Activated CD8-positive, alpha-beta T cell treated with anti-CD3 and anti-CD28 coated beads, Interleukin-2, amount 10 ng/mL, durations not matched to agents 7 days and 5 days (primary cell): ENCODE results near the gene ZNF273. TPM values are rescaled to one million over a fixed set of nuclear protein-coding genes. Genes with fewer than 3 reads are reported as not detected.

Experiments
- ATAC-seq: fragments of 150-1000 bp; cut with Tn5 transposase; one replicate; pipeline ENCODE4 v1.10.0; 2021; ENCODE audit warnings: moderate library complexity
- CTCF ChIA-PET: fragments of 350-600 bp; sonication (Branson Sonifier 250); formaldehyde crosslinking; loops from one replicate; lab custom pipeline; 2021; ENCODE audit warnings: antibody characterized with exemption; lab: Charles Lee
- POLR2A ChIA-PET: fragments of 350-600 bp; sonication (Branson Sonifier 250); formaldehyde crosslinking; loops from one replicate; lab custom pipeline; 2021; ENCODE audit warnings: antibody characterized with exemption; lab: Charles Lee
- DNase-seq: peaks from one replicate; pipeline ENCODE4 v3.0.0-alpha.2; 2020
- H3K27ac Mint-ChIP-seq: one replicate; pipeline ENCODE4 v1.8.0; 2021; ENCODE audit warnings: mild to moderate bottlenecking, mixed read lengths
- H3K27me3 Mint-ChIP-seq: one replicate; pipeline ENCODE4 v1.8.0; 2021; ENCODE audit warnings: low read depth, mixed read lengths
- H3K36me3 Mint-ChIP-seq: one replicate; pipeline ENCODE4 v1.8.0; 2021; ENCODE audit warnings: low read depth, mixed read lengths
- H3K4me1 Mint-ChIP-seq: one replicate; pipeline ENCODE4 v1.8.0; 2021; ENCODE audit warnings: low read depth, mixed read lengths
- H3K4me3 Mint-ChIP-seq: one replicate; pipeline ENCODE4 v1.8.0; 2021; ENCODE audit warnings: mild to moderate bottlenecking, mixed read lengths
- H3K9me3 Mint-ChIP-seq: one replicate; pipeline ENCODE4 v1.8.0; 2022; ENCODE audit warnings: mixed read lengths; ENCODE audit not compliant: insufficient read depth
- total RNA-seq, 2 experiments: library from RNA; stranded (reverse); gene quantifications; one replicate each; pipeline ENCODE4 v1.2.3, GENCODE V29; 2021

ZNF273 gene
- total RNA-seq, 2 experiments from 2014 or later: 10.6 to 11.8 TPM

- POLR2A ChIA-PET: no interaction called here
- peaks cover 9% of the 10 kb centered on the region for H3K4me1 Mint-ChIP-seq
- H3K36me3 Mint-ChIP-seq: no peaks in the 10 kb centered on the region
- H3K27ac Mint-ChIP-seq: no peak overlapping the region
- no peak overlapping the region for H3K4me3 Mint-ChIP-seq
- peaks cover 19% of the 10 kb centered on the region for H3K9me3 Mint-ChIP-seq
- peak; percentile 6 for DNase-seq
- CTCF ChIA-PET: no interaction called here
- ATAC-seq: no peak
- peaks cover 15% of the 10 kb centered on the region for H3K27me3 Mint-ChIP-seq
Measured at GRCh38 chr7:64878684-64879083, 24.4 kb upstream of the ZNF273 start.

- Mint-ChIP-seq H3K27ac (no peak overlapping the region), H3K9me3 (peaks cover 15% of the 10 kb centered on the region), H3K4me3 (no peak overlapping the region), H3K27me3 (peaks cover 19% of the 10 kb centered on the region), H3K36me3 (no peaks in the 10 kb centered on the region), H3K4me1 (peaks cover 9% of the 10 kb centered on the region)
- ATAC-seq: no peak
- no peak for DNase-seq
- ChIA-PET POLR2A (no interaction called here), CTCF (no interaction called here)
Measured at GRCh38 chr7:64879086-64879730, 23.9 kb upstream of the ZNF273 start.

- ChIA-PET POLR2A (no interaction called here), CTCF (no interaction called here)
- no peak overlapping the region for H3K4me3 Mint-ChIP-seq
- no peak overlapping the region for H3K27ac Mint-ChIP-seq
- peaks cover 25% of the 10 kb centered on the region for H3K27me3 Mint-ChIP-seq
- DNase-seq (peak; percentile 3), ATAC-seq (no peak)
- H3K36me3 Mint-ChIP-seq: no peaks in the 10 kb centered on the region
- H3K4me1 Mint-ChIP-seq: peaks cover 9% of the 10 kb centered on the region
- H3K9me3 Mint-ChIP-seq: peaks cover 15% of the 10 kb centered on the region
Measured at GRCh38 chr7:64879800-64880199, 23.3 kb upstream of the ZNF273 start.

GRCh38 chr7:64880322-64881297 is 22.5 kb upstream of the ZNF273 start:
- Mint-ChIP-seq H3K27me3 (peaks cover 26% of the 10 kb centered on the region), H3K27ac (no peak overlapping the region), H3K4me3 (no peak overlapping the region), H3K4me1 (peaks cover 9% of the 10 kb centered on the region), H3K36me3 (no peaks in the 10 kb centered on the region), H3K9me3 (peaks cover 15% of the 10 kb centered on the region)
- ChIA-PET CTCF (no interaction called here), POLR2A (no interaction called here)
- DNase-seq (peak; percentile 14), ATAC-seq (no peak)

- DNase-seq (peak; percentile 15), ATAC-seq (no peak)
- Mint-ChIP-seq H3K9me3 (peaks cover 10% of the 10 kb centered on the region), H3K4me1 (peaks cover 9% of the 10 kb centered on the region), H3K27me3 (peaks cover 29% of the 10 kb centered on the region), H3K36me3 (no peaks in the 10 kb centered on the region), H3K27ac (no peak overlapping the region), H3K4me3 (no peak overlapping the region)
- ChIA-PET POLR2A (no interaction called here), CTCF (no interaction called here)
Measured at GRCh38 chr7:64881461-64882287, 21.4 kb upstream of the ZNF273 start.

GRCh38 chr7:64882341-64883112 is 20.5 kb upstream of the ZNF273 start:
- CTCF ChIA-PET: no interaction called here
- Mint-ChIP-seq H3K9me3 (peaks cover 10% of the 10 kb centered on the region), H3K4me1 (peaks cover 5% of the 10 kb centered on the region), H3K27ac (no peak overlapping the region), H3K36me3 (no peaks in the 10 kb centered on the region), H3K4me3 (peak overlapping the region; percentile 38), H3K27me3 (peaks cover 34% of the 10 kb centered on the region)
- POLR2A ChIA-PET: no interaction called here
- no peak for ATAC-seq
- peak; percentile 31 for DNase-seq

GRCh38 chr7:64883113-64883905 is 19.8 kb upstream of the ZNF273 start:
- no peak for DNase-seq
- H3K27ac Mint-ChIP-seq: no peak overlapping the region
- ATAC-seq: no peak
- peak overlapping the region; percentile 38 for H3K4me3 Mint-ChIP-seq
- ChIA-PET CTCF (no interaction called here), POLR2A (no interaction called here)
- H3K27me3 Mint-ChIP-seq: peaks cover 34% of the 10 kb centered on the region
- peaks cover 6% of the 10 kb centered on the region for H3K4me1 Mint-ChIP-seq
- peaks cover 10% of the 10 kb centered on the region for H3K9me3 Mint-ChIP-seq
- no peaks in the 10 kb centered on the region for H3K36me3 Mint-ChIP-seq

- Mint-ChIP-seq H3K4me1 (peaks cover 12% of the 10 kb centered on the region), H3K4me3 (no peak overlapping the region), H3K27me3 (peaks cover 39% of the 10 kb centered on the region), H3K27ac (no peak overlapping the region), H3K9me3 (peaks cover 5% of the 10 kb centered on the region), H3K36me3 (no peaks in the 10 kb centered on the region)
- ChIA-PET CTCF (no interaction called here), POLR2A (no interaction called here)
- DNase-seq: no peak
- ATAC-seq: no peak
Measured at GRCh38 chr7:64884085-64884912, 18.8 kb upstream of the ZNF273 start.

- Mint-ChIP-seq H3K4me3 (no peak overlapping the region), H3K27ac (no peak overlapping the region), H3K4me1 (peaks cover 14% of the 10 kb centered on the region), H3K36me3 (no peaks in the 10 kb centered on the region), H3K9me3 (peaks cover 5% of the 10 kb centered on the region), H3K27me3 (peaks cover 42% of the 10 kb centered on the region)
- ATAC-seq (no peak), DNase-seq (no peak)
- ChIA-PET CTCF (no interaction called here), POLR2A (no interaction called here)
Measured at GRCh38 chr7:64884913-64885370, 18.1 kb upstream of the ZNF273 start.
